ENCODE data around the gene RUVBL1. TPM values are rescaled to one million over a fixed set of nuclear protein-coding genes. Genes with fewer than 3 reads are reported as not detected.

Gene RUVBL1
- total and polyA plus RNA-seq, 2 of the 4 experiments (the other 2 are of a cell fraction) = 68.7 to 83.3 TPM

DNA sequence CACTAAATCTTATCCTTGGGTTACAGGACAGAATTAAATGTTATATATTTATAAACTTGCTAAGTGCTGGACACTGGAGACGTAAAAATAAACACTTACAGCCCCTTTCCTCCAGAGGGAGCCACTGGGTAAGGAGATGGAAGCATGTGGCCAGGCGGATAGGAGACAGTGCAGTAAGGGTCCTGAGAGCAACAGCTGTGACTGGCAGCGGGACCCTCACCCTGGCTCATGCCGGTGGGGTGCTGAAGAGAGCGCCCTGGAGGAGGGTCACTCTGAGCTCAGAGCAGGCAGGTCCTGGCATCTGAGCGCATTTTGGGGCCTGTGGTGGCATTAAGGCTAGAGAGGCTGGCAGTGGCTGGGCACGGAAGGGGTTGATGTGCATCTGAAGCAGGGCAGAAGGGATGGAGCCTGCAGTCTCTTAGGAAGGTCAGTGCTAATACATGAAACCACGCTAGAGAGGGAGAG is 55.4 kb downstream of the RUVBL1 start:
- Histone ChIP-seq H2AK5ac (ENCODE audit: low read depth, low read length) (no peak overlapping the region), H3K4me2 (ENCODE audit: low read depth, low read length) (no peak overlapping the region), H3K14ac (replicated peaks; ENCODE audit: low read depth, low read length) (no peak overlapping the region), H2BK120ac (ENCODE audit: low read depth, low read length) (no peak overlapping the region), H2BK15ac (ENCODE audit: low read depth, low read length) (no peak overlapping the region), H3K4me3 (ENCODE audit: insufficient read depth, low read depth, low read length) (no peak overlapping the region), H3K27ac (ENCODE audit: insufficient read depth, low read length) (no peak overlapping the region), H2BK5ac (ENCODE audit: low read depth, low read length, poor library complexity, severe bottlenecking) (no peak overlapping the region), H3K27me3 (ENCODE audit: control insufficient read depth, insufficient read depth, low read length) (no peaks in the 10 kb centered on the region), H4K91ac (ENCODE audit: insufficient read depth, low read depth, low read length) (no peak overlapping the region), H3K56ac (ENCODE audit: extremely low read depth, insufficient read depth, low read length) (no peak overlapping the region), H3K4me1 (ENCODE audit: control insufficient read depth, insufficient read depth, low read length) (peaks cover 2% of the 10 kb centered on the region; the same call in 1 of the 2 replicates), H3K4ac (ENCODE audit: low read depth, low read length) (no peak overlapping the region), H4K8ac (ENCODE audit: low read depth in 2 of 2, low read length in 2 of 2) (no peak overlapping the region), H3K9ac (ENCODE audit: low read depth, low read length) (no peak overlapping the region), H3K23ac (ENCODE audit: low read depth, low read length) (no peak overlapping the region), H3K79me1 (ENCODE audit: low read depth in 1 of 2, low read length in 2 of 2) (peaks cover 49 to 82% of the 10 kb centered on the region in 2 experiments), H4K20me1 (ENCODE audit: insufficient read depth, low read length) (peaks cover 81% of the 10 kb centered on the region), H3K18ac (ENCODE audit: low read depth, low read length) (no peak overlapping the region), H3K9me1 (ENCODE audit: insufficient read depth, low read length) (peaks cover 7% of the 10 kb centered on the region; the same call in 1 of the 2 replicates), H3K9me3 (ENCODE audit: control insufficient read depth, insufficient read depth, low read length) (no peaks in the 10 kb centered on the region), H4K5ac (ENCODE audit: low read depth, low read length) (no peak overlapping the region), H3K36me3 (ENCODE audit: control insufficient read depth, insufficient read depth, low read length) (peaks cover 86% of the 10 kb centered on the region), H2BK20ac (ENCODE audit: low read depth, low read length) (no peak overlapping the region), H2AK9ac (replicated peaks; ENCODE audit: low read depth, low read length, poor library complexity) (no peak overlapping the region), H2AFZ (replicated peaks; ENCODE audit: low read length, poor library complexity) (no peak overlapping the region)
- dilution Hi-C loops (cut with HindIII; ENCODE audit: low sequenced_read_pairs, unreplicated experiment) = no loop called here
- TF ChIP-seq RAD21 (IDR thresholded peaks at IDR 0.05; ENCODE audit: low read length) (peak; percentile 34; the same call in 1 of the 2 replicates), CHD1 (IDR thresholded peaks at IDR 0.05; ENCODE audit: low read depth, low read length) (no peak), SMC3 (IDR thresholded peaks at IDR 0.05; ENCODE audit: low read depth, low read length) (peak; percentile 39; the same call in 1 of the 2 replicates)
- TF ChIP-seq, protein P1, sequence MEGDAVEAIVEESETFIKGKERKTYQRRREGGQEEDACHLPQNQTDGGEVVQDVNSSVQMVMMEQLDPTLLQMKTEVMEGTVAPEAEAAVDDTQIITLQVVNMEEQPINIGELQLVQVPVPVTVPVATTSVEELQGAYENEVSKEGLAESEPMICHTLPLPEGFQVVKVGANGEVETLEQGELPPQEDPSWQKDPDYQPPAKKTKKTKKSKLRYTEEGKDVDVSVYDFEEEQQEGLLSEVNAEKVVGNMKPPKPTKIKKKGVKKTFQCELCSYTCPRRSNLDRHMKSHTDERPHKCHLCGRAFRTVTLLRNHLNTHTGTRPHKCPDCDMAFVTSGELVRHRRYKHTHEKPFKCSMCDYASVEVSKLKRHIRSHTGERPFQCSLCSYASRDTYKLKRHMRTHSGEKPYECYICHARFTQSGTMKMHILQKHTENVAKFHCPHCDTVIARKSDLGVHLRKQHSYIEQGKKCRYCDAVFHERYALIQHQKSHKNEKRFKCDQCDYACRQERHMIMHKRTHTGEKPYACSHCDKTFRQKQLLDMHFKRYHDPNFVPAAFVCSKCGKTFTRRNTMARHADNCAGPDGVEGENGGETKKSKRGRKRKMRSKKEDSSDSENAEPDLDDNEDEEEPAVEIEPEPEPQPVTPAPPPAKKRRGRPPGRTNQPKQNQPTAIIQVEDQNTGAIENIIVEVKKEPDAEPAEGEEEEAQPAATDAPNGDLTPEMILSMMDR (conservative IDR thresholded peaks at IDR 0.05; ENCODE audit: low read depth, low read length) = peak; percentile 53
- ChIA-PET CTCF (interaction anchor here (1.1 kb wide), 1 partner anchor 16 kb away, joined by 3 read pairs; no protein-coding TSS in a partner anchor), POLR2A (ENCODE audit: unreplicated experiment) (no interaction called here)
- DNase-seq (peak; percentile 55), ATAC-seq (ENCODE audit: low read depth) (peak; percentile 50)
- intact Hi-C loops (cut with micrococcal nuclease) = no loop called here
- BruUV-seq (replicated peaks) = no TSS peak
- WGBS, 2 experiments (ENCODE audit: extremely low coverage in 2 of 2, insufficient read length in 1 of 2) = 77% methylated on average over 2 of the region's 8 CpGs; no CpG with 5 or more reads in 1 of the 2 experiments
- in situ Hi-C loops (cut with MboI; ENCODE audit: low sequenced_read_pairs) = no loop called here

All from IMR-90 (cell line).